H1 (cell line): ENCODE results near the gene MOB2. TPM values are rescaled to one million over a fixed set of nuclear protein-coding genes. Genes with fewer than 3 reads are reported as not detected.

Experiments used
- CTCF ChIA-PET: fragments of 300-600 bp; sonication (Branson Sonifier 250); formaldehyde crosslinking; loops from one replicate; lab custom pipeline; 2021; ENCODE audit not compliant: partially characterized antibody; lab: Charles Lee
- POLR2A ChIA-PET: fragments of 300-600 bp; sonication (Branson Sonifier 250); formaldehyde crosslinking; loops from one replicate; lab custom pipeline; 2021; ENCODE audit warnings: inconsistent platforms; ENCODE audit not compliant: partially characterized antibody; lab: Charles Lee
- DNase-seq, 2 experiments: peaks; one replicate each; pipeline versions ENCODE4 v3.0.0 to v3.0.0-alpha.2; 2010 to 2022; ENCODE audit warnings: low spot score in 2 of 2, low read depth in 1 of 2, mixed read lengths in 1 of 2
- FAIRE-seq: peaks from 2 replicates; lab custom pipeline; 2011; peaks lifted over from hg19 to GRCh38; lab: Jason Lieb, UNC
- H2AFZ ChIP-seq: 2 replicates; pipeline ENCODE4 v1.8.1; 2012; ENCODE audit warnings: low read length, inconsistent platforms
- H2AK5ac ChIP-seq: 2 replicates; pipeline ENCODE4 v1.6.1; 2013; ENCODE audit warnings: low read depth, low read length
- H2BK120ac ChIP-seq: replicated peaks from 2 replicates; pipeline ENCODE3; 2013; ENCODE audit warnings: low read depth, low read length, inconsistent platforms
- H2BK12ac ChIP-seq: 2 replicates; pipeline ENCODE4 v1.6.1; 2013; ENCODE audit warnings: low read depth, low read length
- H2BK15ac ChIP-seq: 2 replicates; pipeline ENCODE4 v1.6.1; 2013; ENCODE audit warnings: low read length
- H2BK20ac ChIP-seq: 2 replicates; pipeline ENCODE4 v1.6.1; 2013; ENCODE audit warnings: low read length
- H2BK5ac ChIP-seq: 2 replicates; pipeline ENCODE4 v1.6.1; 2013; ENCODE audit warnings: low read depth, low read length
- H3K14ac ChIP-seq: 2 replicates; pipeline ENCODE4 v1.6.1; 2013; ENCODE audit warnings: inconsistent platforms; ENCODE audit not compliant: insufficient read length
- H3K18ac ChIP-seq: 2 replicates; pipeline ENCODE4 v1.6.1; 2013; ENCODE audit warnings: low read length; ENCODE audit errors: extremely low read depth
- H3K23ac ChIP-seq: 2 replicates; pipeline ENCODE4 v1.6.1; 2013; ENCODE audit warnings: inconsistent platforms; ENCODE audit not compliant: insufficient read length
- H3K23me2 ChIP-seq: 2 replicates; pipeline ENCODE4 v1.6.1; 2013; ENCODE audit warnings: low read depth, low read length
- H3K27ac ChIP-seq: 2 replicates; pipeline ENCODE4 v1.6.1; 2011; ENCODE audit warnings: low read depth, low read length, inconsistent platforms
- H3K27me3 ChIP-seq, 4 experiments: replicated peaks in 1 of 4; 1 replicate in 1 of 4; 2 replicates in 3 of 4; pipeline versions ENCODE4 v1.6.1 to v1.8.1; 2011 to 2013; ENCODE audit warnings: low read length in 3 of 4, mild to moderate bottlenecking in 3 of 4, inconsistent platforms in 2 of 4, mixed read lengths in 2 of 4, moderate library complexity in 1 of 4; ENCODE audit not compliant: control insufficient read depth in 3 of 4, insufficient read depth in 3 of 4; ENCODE audit errors: extremely low read depth in 1 of 4
- H3K36me3 ChIP-seq, 4 experiments: 2 replicates each; pipeline versions ENCODE4 v1.6.1 to v1.8.1; 2011 to 2013; ENCODE audit warnings: mild to moderate bottlenecking in 4 of 4, low read length in 3 of 4, moderate library complexity in 2 of 4, control low read depth in 1 of 4, inconsistent platforms in 1 of 4; ENCODE audit not compliant: insufficient read depth in 4 of 4, control insufficient read depth in 2 of 4
- H3K4ac ChIP-seq: replicated peaks from 2 replicates; pipeline ENCODE3; 2013; ENCODE audit warnings: low read length, low read depth, mixed read lengths, inconsistent platforms; ENCODE audit not compliant: insufficient read length
- H3K4me1 ChIP-seq, 4 experiments: replicated peaks in 1 of 4; 1 replicate in 1 of 4; 2 replicates in 3 of 4; pipeline versions ENCODE4 v1.6.1 to v1.8.1; 2011 to 2013; ENCODE audit warnings: low read length in 3 of 4, inconsistent platforms in 2 of 4, mixed read lengths in 1 of 4; ENCODE audit not compliant: insufficient read depth in 4 of 4, control insufficient read depth in 3 of 4
- H3K4me2 ChIP-seq, 2 experiments: 2 replicates each; pipeline versions ENCODE4 v1.6.1 to v1.8.1; 2011 to 2013; ENCODE audit warnings: low read depth in 2 of 2, low read length in 2 of 2, control low read depth in 1 of 2, inconsistent platforms in 1 of 2, mild to moderate bottlenecking in 1 of 2; ENCODE audit not compliant: insufficient read depth in 1 of 2
- H3K4me3 ChIP-seq, 4 experiments: fragments of 200-600, 300-600 bp in 1 of 4; sonication (generic), shearing (Covaris generic), sonication (Bioruptor Twin) in 1 of 4; 2 replicates each; pipeline versions ENCODE4 v1.5.1 to v1.8.1; 2011 to 2016; ENCODE audit warnings: low read length in 4 of 4, low read depth in 3 of 4, control low read depth in 2 of 4, inconsistent platforms in 2 of 4, mild to moderate bottlenecking in 2 of 4, mixed read lengths in 1 of 4, moderate library complexity in 1 of 4; ENCODE audit not compliant: insufficient read depth in 2 of 4; ENCODE audit errors: extremely low read depth in 1 of 4
- H3K56ac ChIP-seq: replicated peaks from 2 replicates; pipeline ENCODE3; 2013; ENCODE audit warnings: low read depth, mild to moderate bottlenecking, mixed read lengths, low read length, inconsistent platforms; ENCODE audit not compliant: insufficient read length
- H3K79me1 ChIP-seq: 2 replicates; pipeline ENCODE4 v1.6.1; 2013; ENCODE audit warnings: low read depth, low read length, control low read depth
- H3K79me2 ChIP-seq, 2 experiments: 2 replicates each; pipeline versions ENCODE4 v1.6.1 to v1.8.1; 2012 to 2013; ENCODE audit warnings: low read length in 2 of 2, mild to moderate bottlenecking in 2 of 2, inconsistent platforms in 1 of 2; ENCODE audit not compliant: insufficient read depth in 2 of 2, control insufficient read depth in 1 of 2
- H3K9ac ChIP-seq, 4 experiments: replicated peaks in 1 of 4; 1 replicate in 1 of 4; 2 replicates in 3 of 4; pipeline versions ENCODE4 v1.6.1 to v1.8.1; 2011 to 2013; ENCODE audit warnings: low read depth in 3 of 4, low read length in 3 of 4, control low read depth in 2 of 4, mild to moderate bottlenecking in 2 of 4, moderate library complexity in 2 of 4, inconsistent platforms in 1 of 4; ENCODE audit errors: extremely low read depth in 1 of 4
- H3K9me3 ChIP-seq, 2 experiments: 2 replicates each; pipeline versions ENCODE4 v1.6.1 to v1.8.1; 2012 to 2013; ENCODE audit warnings: mild to moderate bottlenecking in 2 of 2, moderate library complexity in 2 of 2, control low read depth in 1 of 2, inconsistent platforms in 1 of 2, low read depth in 1 of 2, low read length in 1 of 2, mixed read lengths in 1 of 2; ENCODE audit not compliant: insufficient read depth in 2 of 2
- H4K20me1 ChIP-seq, 2 experiments: replicated peaks in 1 of 2; 2 replicates each; pipeline versions ENCODE3 to v1.8.1; 2011 to 2013; ENCODE audit warnings: inconsistent platforms in 2 of 2, low read length in 2 of 2, mild to moderate bottlenecking in 1 of 2; ENCODE audit not compliant: insufficient read depth in 2 of 2, control insufficient read depth in 1 of 2
- H4K5ac ChIP-seq: 2 replicates; pipeline ENCODE4 v1.6.1; 2013; ENCODE audit warnings: low read length, low read depth, mixed read lengths, inconsistent platforms; ENCODE audit not compliant: insufficient read length
- H4K8ac ChIP-seq: 2 replicates; pipeline ENCODE4 v1.8.0; 2013; ENCODE audit warnings: mild to moderate bottlenecking, moderate library complexity, low read length, inconsistent platforms; ENCODE audit not compliant: insufficient read depth; ENCODE audit errors: extremely low read depth
- H4K91ac ChIP-seq: replicated peaks from 2 replicates; pipeline ENCODE3; 2013; ENCODE audit warnings: low read length, mixed read lengths, inconsistent platforms; ENCODE audit not compliant: insufficient read length
- CBX5 ChIP-seq: fragments of 300-800, 300-1000 bp; sonication (generic); IDR thresholded peaks from 2 replicates; pipeline ENCODE4 v1.7.1; 2016; ENCODE audit warnings: antibody characterized with exemption, low read length, low read depth
- CHD2 ChIP-seq: IDR thresholded peaks from 2 replicates; pipeline ENCODE4 v1.6.1; 2012; ENCODE audit warnings: low read length, improper control_type of control experiment
- EZH2 ChIP-seq: fragments of 200-600 bp; sonication (generic); IDR thresholded peaks from 2 replicates; pipeline ENCODE4 v1.7.1; 2012; ENCODE audit warnings: low read depth, mild to moderate bottlenecking, moderate library complexity, low read length, inconsistent platforms; ENCODE audit not compliant: severe bottlenecking
- GTF2F1 ChIP-seq: IDR thresholded peaks from 2 replicates; pipeline ENCODE4 v1.6.1; 2012; ENCODE audit warnings: low read depth, low read length, improper control_type of control experiment, borderline replicate concordance
- HDAC6 ChIP-seq: IDR thresholded peaks from one replicate; pipeline ENCODE4 v1.7.1; 2012; ENCODE audit warnings: low read depth, mild to moderate bottlenecking, inconsistent platforms, low read length, moderate library complexity
- POLR2A ChIP-seq, 2 experiments: IDR thresholded peaks; 1 replicate in 1 of 2; 2 replicates in 1 of 2; pipeline ENCODE4 v1.6.1; 2011; ENCODE audit warnings: low read depth in 2 of 2, low read length in 2 of 2, mild to moderate bottlenecking in 2 of 2; ENCODE audit errors: control extremely low read depth in 1 of 2
- RBBP5 ChIP-seq: IDR thresholded peaks from 2 replicates; pipeline ENCODE4 v1.7.1; 2012; ENCODE audit warnings: low read depth, mild to moderate bottlenecking, inconsistent platforms, low read length, moderate library complexity, borderline replicate concordance
- RFX5 ChIP-seq: IDR thresholded peaks from 2 replicates; pipeline ENCODE4 v1.6.1; 2011; ENCODE audit warnings: low read depth, low read length, improper control_type of control experiment, borderline replicate concordance
- RNF2 ChIP-seq: fragments of 200-900, 300-1000 bp; sonication (generic); IDR thresholded peaks from 2 replicates; pipeline ENCODE4 v1.7.1; 2016; ENCODE audit warnings: borderline replicate concordance, low read depth, mild to moderate bottlenecking, antibody characterized with exemption, low read length; ENCODE audit not compliant: poor library complexity, severe bottlenecking; ENCODE audit errors: missing control alignments
- TAF1 ChIP-seq: IDR thresholded peaks from 2 replicates; pipeline ENCODE4 v1.6.1; 2011; ENCODE audit warnings: mild to moderate bottlenecking, low read depth, low read length
- YY1 ChIP-seq: IDR thresholded peaks from 2 replicates; pipeline ENCODE4 v1.6.1; 2011; ENCODE audit warnings: low read depth, mild to moderate bottlenecking, low read length
- WGBS, 2 experiments: shearing (Covaris generic) in 1 of 2; methylation state at CpG; one replicate each; pipeline versions ENCODE4 v1.1.6 to v1.1.7; 2013 to 2015; ENCODE audit warnings: low lambda C conversion rate in 2 of 2, mixed read lengths in 2 of 2, inconsistent platforms in 1 of 2, low coverage in 1 of 2, missing lambda C conversion rate in 1 of 2; ENCODE audit not compliant: insufficient replicate concordance in 2 of 2, insufficient coverage in 1 of 2, insufficient read length in 1 of 2; ENCODE audit errors: extremely low coverage in 1 of 2, missing lambda C conversion rate in 1 of 2; 5-methylcytosine and 5-hydroxymethylcytosine counted together
- polyA plus RNA-seq, 7 experiments: library from polyadenylated mRNA; depleted of rRNA in 3 of 7; stranded (reverse) in 5 of 7; unstranded in 2 of 7; fragments of >200 nt in 5 of 7; fragments of 200-250 nt in 2 of 7; gene quantifications; 1 replicate in 5 of 7; 2 replicates in 1 of 7; 4 replicates in 1 of 7; pipeline versions ENCODE4 v1.2.1 to v1.2.3, GENCODE V29; 2011 to 2013; ENCODE audit warnings: missing spikeins in 2 of 7, mixed read lengths in 2 of 7
- total RNA-seq: library from RNA; stranded (reverse); fragmentation: NEBNext Ultra II Directional; extraction: Animal tissue kit (Norgen Biotek cat#: 25700); gene quantifications from 2 replicates; pipeline ENCODE4 v1.2.1, GENCODE V29; 2021

The MOB2 gene
- total and polyA plus RNA-seq, 2 of the 8 experiments (the other 6 are each of a cell fraction or from before 2014, with no cell fraction given), result 18.6 to 28.2 TPM

DNA sequence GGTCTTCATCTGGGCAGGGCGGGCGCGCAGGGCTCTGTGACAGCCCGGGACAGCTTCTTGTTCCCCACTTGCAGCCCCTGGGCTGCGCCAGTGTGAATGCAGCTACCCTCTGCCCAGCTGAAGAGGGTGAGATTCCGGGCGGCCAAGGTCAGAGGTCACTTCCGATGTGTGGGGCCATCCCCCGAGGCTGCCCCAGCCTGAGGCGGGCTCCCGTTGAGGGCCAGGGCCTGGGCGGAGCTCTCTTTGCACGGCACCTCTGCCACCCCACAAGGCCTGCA is 23.9 kb downstream of the MOB2 start:
- 92% methylated on average over 13 of the region's 13 CpGs; no CpG with 5 or more reads in 1 of the 2 experiments for WGBS, 2 experiments
- peaks cover 0 to 10% of the 10 kb centered on the region in 2 experiments for H4K20me1 ChIP-seq
- H4K91ac ChIP-seq, result no peak overlapping the region
- H3K56ac ChIP-seq, result no peak overlapping the region
- no peaks in the 10 kb centered on the region; the same call in 1 of the 2 replicates for H3K23me2 ChIP-seq
- DNase-seq (no peak), FAIRE-seq (no peak)
- no peak overlapping the region for H2BK12ac ChIP-seq
- no peak overlapping the region for H3K4me3 ChIP-seq
- H3K27ac ChIP-seq, result no peak overlapping the region
- H3K9me3 ChIP-seq, result peaks cover 0 to 6% of the 10 kb centered on the region in 2 experiments; a peak in 1 of 4 replicates
- POLR2A ChIA-PET, result interaction anchor here (1.3 kb wide), 1 partner anchor 16 kb away, joined by 3 read pairs; no protein-coding TSS in a partner anchor
- H3K18ac ChIP-seq, result no peak overlapping the region
- H3K23ac ChIP-seq, result no peak overlapping the region
- no peaks in the 10 kb centered on the region for H3K27me3 ChIP-seq
- no peak overlapping the region for H4K8ac ChIP-seq
- H2BK20ac ChIP-seq, result no peak overlapping the region
- peaks cover 0 to 6% (median 2%) of the 10 kb centered on the region in 4 experiments; a peak in 2 of 7 replicates for H3K4me1 ChIP-seq
- no peak overlapping the region for H4K5ac ChIP-seq
- H3K4ac ChIP-seq, result no peak overlapping the region
- no peaks in the 10 kb centered on the region for H3K79me1 ChIP-seq
- peaks cover 0 to 9% (median 0%) of the 10 kb centered on the region in 4 experiments; a peak in 2 of 8 replicates for H3K36me3 ChIP-seq
- H2BK15ac ChIP-seq, result no peak overlapping the region
- H3K4me2 ChIP-seq, result no peak overlapping the region
- no peak overlapping the region for H2AFZ ChIP-seq
- no peaks in the 10 kb centered on the region for H3K79me2 ChIP-seq
- CTCF ChIA-PET, result interaction anchor here (2.1 kb wide), 1 partner anchor 9 kb away, joined by 11 read pairs; no protein-coding TSS in a partner anchor
- no peak overlapping the region for H2BK5ac ChIP-seq
- no peak overlapping the region for H3K14ac ChIP-seq
- H3K9ac ChIP-seq, result no peak overlapping the region
- no peak overlapping the region for H2BK120ac ChIP-seq
- no peak overlapping the region for H2AK5ac ChIP-seq
- TF ChIP-seq HDAC6 (no peak), CHD2 (no peak), RBBP5 (no peak), YY1 (no peak), EZH2 (no peak), CBX5 (no peak), POLR2A (IDR thresholded peaks at IDR 0.05; ENCODE audit: control extremely low read depth in 1 of 2, low read depth in 2 of 2, low read length in 2 of 2) (no peak), RNF2 (no peak), TAF1 (no peak), RFX5 (no peak), GTF2F1 (no peak)
